Stimulated activated naive CD8-positive, alpha-beta T cell treated with anti-CD3 and anti-CD28 coated beads, Interleukin-15, Interleukin-2, amounts not matched to agents 100 U/mL and 50 U/mL, for 24 hours (primary cell): ENCODE data around the gene PRPF40B.

Experiments
- ATAC-seq: fragments of 150-1000 bp; cut with Tn5 transposase; one replicate; pipeline ENCODE4 v1.10.0; 2021
- DNase-seq: peaks from one replicate; pipeline ENCODE4 v3.0.0; 2021

Gene PRPF40B

GRCh38 chr12:49684310-49684854, 61.0 kb downstream of the PRPF40B start:
- no peak for ATAC-seq
- DNase-seq: no peak

- DNase-seq: no peak
- no peak for ATAC-seq
These were observed 64.6 kb downstream of the PRPF40B start for GRCh38 chr12:49687941-49688340.

- ATAC-seq (no peak), DNase-seq (no peak)
These were observed 65.9 kb downstream of the PRPF40B start for GRCh38 chr12:49689237-49689636.

GRCh38 chr12:49689785-49690184, 66.4 kb downstream of the PRPF40B start:
- DNase-seq (no peak), ATAC-seq (no peak)

GRCh38 chr12:49692851-49693250, 69.5 kb downstream of the PRPF40B start:
- ATAC-seq (no peak), DNase-seq (no peak)

GRCh38 chr12:49693931-49694444, 70.6 kb downstream of the PRPF40B start:
- ATAC-seq (no peak), DNase-seq (no peak)
